Stimulated activated CD8-positive, alpha-beta memory T cell treated with anti-CD3 and anti-CD28 coated beads, Interleukin-4, amount 100 ng/mL, for 1 hour (primary cell): ENCODE results near the gene POLD4.

Source experiments
- DNase-seq, 2 donors: peaks; one replicate each; pipeline ENCODE4 v3.0.0-alpha.2; 2020; ENCODE audit warnings: low read depth in 2 of 2, low spot score in 1 of 2

The POLD4 gene

GRCh38 chr11:67389477-67389876 lies 36.1 kb upstream of the POLD4 start:
- DNase-seq, result no peak

- no peak for DNase-seq
These were observed 34.2 kb upstream of the POLD4 start for GRCh38 chr11:67387518-67387917.

GRCh38 chr11:67387069-67387468 lies 33.7 kb upstream of the POLD4 start:
- no peak for DNase-seq

GRCh38 chr11:67384851-67385366 lies 31.6 kb upstream of the POLD4 start:
- no peak for DNase-seq

- DNase-seq, result peak; percentile 64 to 70
These were observed 29.2 kb upstream of the POLD4 start for GRCh38 chr11:67382276-67383136.

GRCh38 chr11:67381244-67381972 lies 28.1 kb upstream of the POLD4 start:
- no peak for DNase-seq

GRCh38 chr11:67379061-67380058 lies 26.0 kb upstream of the POLD4 start:
- no peak for DNase-seq

- DNase-seq, result no peak
These were observed 25.2 kb upstream of the POLD4 start for GRCh38 chr11:67378544-67378943.

- DNase-seq, result no peak
These were observed 23.8 kb upstream of the POLD4 start for GRCh38 chr11:67376873-67377808.

- DNase-seq, result no peak
These were observed 22.9 kb upstream of the POLD4 start for GRCh38 chr11:67376063-67376820.

GRCh38 chr11:67375320-67376055 lies 22.1 kb upstream of the POLD4 start:
- DNase-seq, result no peak

GRCh38 chr11:67374571-67375281 lies 21.4 kb upstream of the POLD4 start:
- no peak for DNase-seq

- peak in 1 of 2 donors; percentile 53 for DNase-seq
These were observed 20.6 kb upstream of the POLD4 start for GRCh38 chr11:67373648-67374570.

- DNase-seq, result no peak
These were observed 19.8 kb upstream of the POLD4 start, which contains the start of gene CLCF1 for GRCh38 chr11:67372993-67373647. Gene CLCF1 (minus strand): TSS chr11:67373598. CDS start chr11:67373539, 59 bp downstream.

GRCh38 chr11:67372321-67372992 lies 19.1 kb upstream of the POLD4 start:
- no peak for DNase-seq
